NCI-H2196 treated with DMSO at 0.1 percent for 48 hours (cell line): Measurements from ENCODE around the gene PCDHA4.
A peak's percentile ranks its signal among the peaks of the same experiment; 100 is the strongest.
"Not testable (repeated sequence)": the region's sequence is repeated elsewhere in the genome, so short reads cannot be mapped to it uniquely, and the experiment has no call there.

Source experiments
- DNase-seq: peaks from one replicate; lab custom pipeline; 2025; ENCODE audit not compliant: unreplicated experiment; lab: John Stamatoyannopoulos, UW

Gene PCDHA4

GRCh38 chr5:140821375-140822280, 14.8 kb downstream of the PCDHA4 start, which contains the start of gene PCDHA5:
Gene PCDHA5 (plus strand): TSS chr5:140821613.
- no peak for DNase-seq

- DNase-seq, result no peak
Observed at GRCh38 chr5:140822281-140822629, 15.4 kb downstream of the PCDHA4 start.

GRCh38 chr5:140822969-140823368, 16.1 kb downstream of the PCDHA4 start:
- DNase-seq, result not testable (repeated sequence)

GRCh38 chr5:140823475-140823874, 16.6 kb downstream of the PCDHA4 start:
- DNase-seq, result no peak

GRCh38 chr5:140827704-140828361, 21.0 kb downstream of the PCDHA4 start, which contains the start of gene PCDHA6:
Gene PCDHA6 (plus strand): TSS chr5:140827960. CDS start chr5:140828092, 132 bp downstream.
- DNase-seq, result no peak

GRCh38 chr5:140828362-140828737, 21.5 kb downstream of the PCDHA4 start:
- no peak for DNase-seq

- not testable (repeated sequence) for DNase-seq
Observed at GRCh38 chr5:140829511-140830501, 22.9 kb downstream of the PCDHA4 start.

GRCh38 chr5:140833993-140834392, 27.1 kb downstream of the PCDHA4 start, which contains the start of gene PCDHA7:
Gene PCDHA7 (plus strand): TSS chr5:140834269. CDS start chr5:140834384, 115 bp downstream.
- no peak for DNase-seq

- not testable (repeated sequence) for DNase-seq
Observed at GRCh38 chr5:140834439-140835008, 27.7 kb downstream of the PCDHA4 start.

- DNase-seq, result no peak
Observed at GRCh38 chr5:140835622-140836510, 29.0 kb downstream of the PCDHA4 start.

- peak; percentile 3 for DNase-seq
Observed at GRCh38 chr5:140840978-140841962, 34.4 kb downstream of the PCDHA4 start, which contains the start of gene PCDHA8. Gene PCDHA8 (plus strand): TSS chr5:140841187. CDS start chr5:140841322, 135 bp downstream.

- no peak for DNase-seq
Observed at GRCh38 chr5:140842798-140843733, 36.2 kb downstream of the PCDHA4 start.

- DNase-seq, result not testable (repeated sequence)
Observed at GRCh38 chr5:140848139-140849102, 41.6 kb downstream of the PCDHA4 start, which contains the start of gene PCDHA9. Gene PCDHA9 (plus strand): TSS chr5:140848382. CDS start chr5:140848496, 114 bp downstream.

- not testable (repeated sequence) for DNase-seq
Observed at GRCh38 chr5:140849831-140850634, 43.2 kb downstream of the PCDHA4 start.
